ENCODE results near the gene TXNRD2.

Gene TXNRD2

GRCh38 chr22:19979712-19980493 lies 38.3 kb upstream of the TXNRD2 start:
- no peak for DNase-seq

GRCh38 chr22:19978748-19979147 lies 37.1 kb upstream of the TXNRD2 start:
- no peak for DNase-seq

- DNase-seq = no peak
Measured at GRCh38 chr22:19977296-19978243, 36.0 kb upstream of the TXNRD2 start.

- no peak for DNase-seq
Measured at GRCh38 chr22:19976671-19977070, 35.1 kb upstream of the TXNRD2 start.

GRCh38 chr22:19975707-19976035 lies 34.1 kb upstream of the TXNRD2 start:
- DNase-seq = no peak

- DNase-seq = no peak
Measured at GRCh38 chr22:19974935-19975706, 33.5 kb upstream of the TXNRD2 start.

- DNase-seq = no peak
Measured at GRCh38 chr22:19974268-19974861, 32.7 kb upstream of the TXNRD2 start.

GRCh38 chr22:19973551-19974267 lies 32.1 kb upstream of the TXNRD2 start:
- no peak for DNase-seq

- DNase-seq = no peak
Measured at GRCh38 chr22:19972652-19973550, 31.3 kb upstream of the TXNRD2 start.

- DNase-seq = no peak
Measured at GRCh38 chr22:19972251-19972650, 30.6 kb upstream of the TXNRD2 start.

- no peak for DNase-seq
Measured at GRCh38 chr22:19971276-19972124, 29.9 kb upstream of the TXNRD2 start.

GRCh38 chr22:19970479-19971275 lies 29.1 kb upstream of the TXNRD2 start:
- DNase-seq = no peak

GRCh38 chr22:19970031-19970478 lies 28.4 kb upstream of the TXNRD2 start:
- DNase-seq = no peak

- no peak for DNase-seq
Measured at GRCh38 chr22:19969141-19969928, 27.7 kb upstream of the TXNRD2 start.

- DNase-seq = no peak
Measured at GRCh38 chr22:19968450-19968891, 26.9 kb upstream of the TXNRD2 start.

- no peak for DNase-seq
Measured at GRCh38 chr22:19967850-19968449, 26.3 kb upstream of the TXNRD2 start.

GRCh38 chr22:19966908-19967750 lies 25.5 kb upstream of the TXNRD2 start:
- no peak for DNase-seq
